Fibroblast of villous mesenchyme (primary cell): ENCODE measurements around the gene ERMP1. TPM values are rescaled to one million over a fixed set of nuclear protein-coding genes. Genes with fewer than 3 reads are reported as not detected.
"Not testable (repeated sequence)": the region's sequence is repeated elsewhere in the genome, so short reads cannot be mapped to it uniquely, and the experiment has no call there.

Experiments
- DNase-seq: peaks from one replicate; pipeline ENCODE4 v3.0.0-alpha.2; 2010; ENCODE audit warnings: low read depth
- H3K4me3 ChIP-seq: 2 replicates; pipeline ENCODE4 v1.5.1; 2011; ENCODE audit warnings: low read depth, mild to moderate bottlenecking, low read length
- total RNA-seq: library from RNA; depleted of rRNA; stranded (reverse); fragments of >200 nt; gene quantifications from 2 replicates; pipeline ENCODE4 v1.2.3, GENCODE V29; 2012
- TF ChIP-seq, protein P1 (sequence below): IDR thresholded peaks from 2 replicates; pipeline ENCODE4 v1.5.1; 2012; ENCODE audit warnings: low read depth, mild to moderate bottlenecking, low read length; ENCODE audit not compliant: insufficient read depth

The ERMP1 gene
- total RNA-seq, 1 donor, result 58.3 TPM

DNA sequence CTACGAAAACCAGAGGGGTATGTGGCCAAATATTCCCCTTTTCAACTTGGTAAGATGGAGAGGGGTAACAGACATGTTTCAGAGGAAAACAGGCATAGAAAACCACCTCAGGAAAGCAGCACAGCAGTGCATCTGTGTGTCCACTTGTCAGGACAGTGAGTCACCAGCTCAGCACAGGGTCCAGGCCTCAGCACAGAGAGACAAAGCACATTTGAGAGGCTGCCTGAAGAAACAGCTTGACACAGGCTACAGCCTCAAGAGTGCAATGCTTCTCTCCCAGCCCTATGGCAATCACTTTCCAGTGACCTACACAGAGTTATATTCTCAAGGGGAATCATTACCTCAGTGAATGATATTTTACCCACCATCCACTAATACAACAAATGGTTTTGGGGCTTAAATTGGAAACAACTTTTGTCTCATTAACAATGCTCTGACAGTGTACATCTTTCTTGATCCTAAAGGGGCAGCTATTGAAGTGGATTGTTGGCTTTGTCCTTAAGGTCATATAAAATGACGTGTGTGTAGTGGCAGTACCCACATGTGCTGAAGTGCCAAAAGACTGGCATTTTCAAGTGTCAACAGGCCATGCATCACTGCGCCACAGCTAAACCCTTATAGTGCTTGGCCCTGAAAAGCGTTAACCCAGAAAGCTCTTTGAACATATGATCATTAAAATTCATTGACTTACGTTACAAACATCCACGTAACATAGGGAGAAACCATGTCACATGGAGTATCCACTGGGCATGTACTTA lies 46.4 kb downstream of the ERMP1 start:
- peak; percentile 28 for DNase-seq
- no peak overlapping the region for H3K4me3 ChIP-seq
- TF ChIP-seq, protein P1, sequence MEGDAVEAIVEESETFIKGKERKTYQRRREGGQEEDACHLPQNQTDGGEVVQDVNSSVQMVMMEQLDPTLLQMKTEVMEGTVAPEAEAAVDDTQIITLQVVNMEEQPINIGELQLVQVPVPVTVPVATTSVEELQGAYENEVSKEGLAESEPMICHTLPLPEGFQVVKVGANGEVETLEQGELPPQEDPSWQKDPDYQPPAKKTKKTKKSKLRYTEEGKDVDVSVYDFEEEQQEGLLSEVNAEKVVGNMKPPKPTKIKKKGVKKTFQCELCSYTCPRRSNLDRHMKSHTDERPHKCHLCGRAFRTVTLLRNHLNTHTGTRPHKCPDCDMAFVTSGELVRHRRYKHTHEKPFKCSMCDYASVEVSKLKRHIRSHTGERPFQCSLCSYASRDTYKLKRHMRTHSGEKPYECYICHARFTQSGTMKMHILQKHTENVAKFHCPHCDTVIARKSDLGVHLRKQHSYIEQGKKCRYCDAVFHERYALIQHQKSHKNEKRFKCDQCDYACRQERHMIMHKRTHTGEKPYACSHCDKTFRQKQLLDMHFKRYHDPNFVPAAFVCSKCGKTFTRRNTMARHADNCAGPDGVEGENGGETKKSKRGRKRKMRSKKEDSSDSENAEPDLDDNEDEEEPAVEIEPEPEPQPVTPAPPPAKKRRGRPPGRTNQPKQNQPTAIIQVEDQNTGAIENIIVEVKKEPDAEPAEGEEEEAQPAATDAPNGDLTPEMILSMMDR, result no peak

GRCh38 chr9:5784526-5785315 lies 48.2 kb downstream of the ERMP1 start:
- DNase-seq, result peak; percentile 69

DNA sequence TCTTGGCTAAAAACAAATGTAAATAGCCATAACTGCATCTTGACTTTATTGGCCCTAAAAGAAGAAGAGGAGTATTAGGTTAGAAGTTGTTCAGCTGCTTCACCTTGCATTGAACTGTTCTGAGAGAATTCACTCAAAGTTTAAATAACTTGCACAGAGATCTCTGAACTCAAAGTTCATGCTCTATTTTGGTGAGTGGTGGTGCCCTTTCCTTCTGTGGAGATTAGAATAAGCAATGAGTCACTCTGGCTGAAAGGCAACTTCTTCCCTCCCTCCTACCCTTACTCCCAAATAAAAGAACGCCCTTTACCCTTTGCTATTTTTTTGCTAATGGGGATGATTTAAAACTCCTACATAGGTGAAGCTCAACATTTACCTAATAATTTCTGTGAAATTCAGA lies 48.9 kb downstream of the ERMP1 start:
- H3K4me3 ChIP-seq, result no peak overlapping the region
- TF ChIP-seq, protein P1, result no peak
- peak; percentile 47 for DNase-seq

More at GRCh38 chr9:5784526-5785315, 48.2 kb downstream of the ERMP1 start:
- TF ChIP-seq, protein P1, result no peak
- no peak overlapping the region for H3K4me3 ChIP-seq

GRCh38 chr9:5783420-5783819 lies 49.5 kb downstream of the ERMP1 start:
- DNase-seq, H3K4me3 ChIP-seq: not testable (repeated sequence)

- H3K4me3 ChIP-seq, DNase-seq: not testable (repeated sequence)
Observed at GRCh38 chr9:5779705-5780218, 53.2 kb downstream of the ERMP1 start.

DNA sequence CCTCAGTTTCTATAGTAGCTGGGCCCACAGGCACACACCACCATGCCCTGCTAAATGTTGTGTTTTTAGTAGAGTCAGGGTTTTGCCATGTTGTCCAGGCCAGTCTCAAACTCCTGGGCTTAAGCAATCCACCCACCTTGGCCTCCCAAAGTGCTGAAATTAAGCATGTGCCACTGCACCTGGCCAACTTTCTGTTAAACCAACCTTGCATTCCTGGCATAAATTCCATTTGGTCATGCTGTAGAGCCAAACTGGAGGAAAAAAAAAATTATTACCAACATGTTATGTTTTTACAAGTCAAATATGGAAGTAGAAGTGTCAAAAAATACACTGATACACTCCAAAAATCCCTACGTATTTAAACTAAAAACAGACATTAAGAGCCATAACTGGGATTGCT lies 54.1 kb downstream of the ERMP1 start:
- TF ChIP-seq, protein P1, result no peak
- no peak for DNase-seq

DNA sequence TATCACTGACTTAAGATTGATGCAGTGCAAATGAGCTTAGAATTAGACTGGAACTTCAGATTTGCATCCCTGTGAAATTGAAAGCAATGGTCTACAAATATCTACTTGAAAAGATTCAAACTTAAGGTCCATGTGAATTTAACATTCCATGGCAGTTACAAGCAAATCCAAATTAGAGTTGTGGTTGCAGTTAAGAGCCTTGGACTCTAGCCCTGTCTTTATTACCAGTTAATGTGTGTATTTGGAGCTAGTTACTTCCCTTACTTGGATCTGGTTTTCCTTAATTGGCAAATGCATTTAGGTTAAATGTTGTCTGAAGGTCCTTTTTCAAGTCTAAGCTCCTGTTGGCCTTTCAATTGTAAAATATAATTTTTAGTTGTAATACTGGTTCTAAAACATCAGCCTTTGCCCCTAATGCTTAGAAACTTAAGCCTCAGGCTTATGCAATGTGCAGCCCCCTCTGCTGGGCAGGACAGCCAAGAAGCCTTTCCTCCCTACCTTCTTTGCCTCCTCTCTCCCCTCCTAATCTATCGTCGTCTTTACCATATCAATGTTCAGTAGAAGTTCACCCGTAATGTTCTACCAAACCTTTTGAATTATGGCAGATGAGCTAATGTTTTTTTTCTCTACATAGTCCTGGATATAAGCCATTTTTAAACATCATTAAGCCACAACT lies 59.5 kb downstream of the ERMP1 start:
- TF ChIP-seq, protein P1, result peak; percentile 25
- no peak for DNase-seq
- no peak overlapping the region for H3K4me3 ChIP-seq

More for the DNA sequence above, 54.1 kb downstream of the ERMP1 start:
- no peak overlapping the region for H3K4me3 ChIP-seq
